Skeletal muscle satellite cell (primary cell): Measurements from ENCODE around the gene UBE2F.
A peak's percentile ranks its signal among the peaks of the same experiment; 100 is the strongest.
"Not testable (repeated sequence)": the region's sequence is repeated elsewhere in the genome, so short reads cannot be mapped to it uniquely, and the experiment has no call there.

Source experiments
- H3K27me3 ChIP-seq: 2 replicates; pipeline ENCODE4 v1.7.0; 2013; ENCODE audit warnings: low read length; ENCODE audit not compliant: control insufficient read depth, insufficient read depth
- H3K36me3 ChIP-seq: 2 replicates; pipeline ENCODE4 v1.7.0; 2013; ENCODE audit warnings: mild to moderate bottlenecking, control low read depth, low read length; ENCODE audit not compliant: insufficient read depth
- H3K4me1 ChIP-seq: 2 replicates; pipeline ENCODE4 v1.7.0; 2013; ENCODE audit warnings: low read length; ENCODE audit not compliant: control insufficient read depth, insufficient read depth
- H3K4me2 ChIP-seq: 2 replicates; pipeline ENCODE4 v1.7.0; 2013; ENCODE audit warnings: mild to moderate bottlenecking, low read length
- H3K4me3 ChIP-seq: 2 replicates; pipeline ENCODE4 v1.7.0; 2013; ENCODE audit warnings: low read length
- H3K9ac ChIP-seq: 2 replicates; pipeline ENCODE4 v1.7.0; 2013; ENCODE audit warnings: mild to moderate bottlenecking, low read depth, low read length, moderate library complexity
- H3K9me3 ChIP-seq: replicated peaks from 2 replicates; pipeline ENCODE4 v1.7.0; 2013; ENCODE audit warnings: mild to moderate bottlenecking, control low read depth, low read length

UBE2F gene

GRCh38 chr2:238060096-238060541 is 93.3 kb downstream of the UBE2F start:
- Histone ChIP-seq H3K4me3 (peak overlapping the region; percentile 81), H3K4me2 (peak overlapping the region; percentile 91), H3K27me3 (no peaks in the 10 kb centered on the region), H3K9ac (peak overlapping the region; percentile 94), H3K9me3 (no peaks in the 10 kb centered on the region), H3K36me3 (no peaks in the 10 kb centered on the region), H3K4me1 (peaks cover 11% of the 10 kb centered on the region)

- Histone ChIP-seq H3K27me3 (no peaks in the 10 kb centered on the region), H3K4me1 (peaks cover 11% of the 10 kb centered on the region), H3K36me3 (no peaks in the 10 kb centered on the region), H3K9ac (peak within 1 kb of the TSS; percentile 94), H3K4me2 (peak within 1 kb of the TSS; percentile 98), H3K4me3 (peak within 1 kb of the TSS; percentile 81), H3K9me3 (no peaks in the 10 kb centered on the region)
These were observed 93.9 kb downstream of the UBE2F start, which contains the start of gene SCLY for GRCh38 chr2:238060542-238061314. Gene SCLY, plus strand, starts transcription at chr2:238061001. Its CDS starts 54 bp downstream, at chr2:238061055.

- Histone ChIP-seq H3K27me3 (no peaks in the 10 kb centered on the region), H3K4me3 (peak overlapping the region; percentile 81), H3K4me2 (peak overlapping the region; percentile 98), H3K9ac (peak overlapping the region; percentile 92), H3K9me3 (no peaks in the 10 kb centered on the region), H3K36me3 (peaks cover 6% of the 10 kb centered on the region), H3K4me1 (peaks cover 11% of the 10 kb centered on the region)
These were observed 94.7 kb downstream of the UBE2F start for GRCh38 chr2:238061315-238062202.

GRCh38 chr2:238063414-238064189 is 96.8 kb downstream of the UBE2F start:
- Histone ChIP-seq H3K4me3 (no peak overlapping the region), H3K27me3 (no peaks in the 10 kb centered on the region), H3K36me3 (peaks cover 20% of the 10 kb centered on the region), H3K9me3 (no peaks in the 10 kb centered on the region), H3K4me2 (no peak overlapping the region), H3K4me1 (peaks cover 11% of the 10 kb centered on the region), H3K9ac (no peak overlapping the region)

GRCh38 chr2:238064376-238064775 is 97.6 kb downstream of the UBE2F start:
- H3K4me2 ChIP-seq: no peak overlapping the region
- H3K9me3 ChIP-seq: no peaks in the 10 kb centered on the region
- H3K9ac ChIP-seq: no peak overlapping the region
- no peaks in the 10 kb centered on the region for H3K27me3 ChIP-seq
- H3K4me3 ChIP-seq: no peak overlapping the region
- peaks cover 11% of the 10 kb centered on the region for H3K4me1 ChIP-seq
- H3K36me3 ChIP-seq: peaks cover 26% of the 10 kb centered on the region

GRCh38 chr2:238065071-238065846 is 98.4 kb downstream of the UBE2F start:
- Histone ChIP-seq H3K27me3 (no peaks in the 10 kb centered on the region), H3K4me2 (no peak overlapping the region), H3K9me3 (no peaks in the 10 kb centered on the region), H3K4me1 (peaks cover 5% of the 10 kb centered on the region), H3K9ac (no peak overlapping the region), H3K4me3 (no peak overlapping the region), H3K36me3 (peaks cover 33% of the 10 kb centered on the region)

- peaks cover 33% of the 10 kb centered on the region for H3K36me3 ChIP-seq
- H3K9ac ChIP-seq: no peak overlapping the region
- peaks cover 5% of the 10 kb centered on the region for H3K4me1 ChIP-seq
- H3K27me3 ChIP-seq: no peaks in the 10 kb centered on the region
- H3K9me3 ChIP-seq: no peaks in the 10 kb centered on the region
- H3K4me3 ChIP-seq: no peak overlapping the region
- no peak overlapping the region for H3K4me2 ChIP-seq
These were observed 99.4 kb downstream of the UBE2F start for GRCh38 chr2:238066218-238066617.

- H3K4me1 ChIP-seq, H3K27me3 ChIP-seq, H3K4me3 ChIP-seq, H3K9me3 ChIP-seq, H3K4me2 ChIP-seq, H3K9ac ChIP-seq: not testable (repeated sequence)
- peaks cover 36% of the 10 kb centered on the region for H3K36me3 ChIP-seq
These were observed 99.9 kb downstream of the UBE2F start for GRCh38 chr2:238066718-238067117.

- no peak overlapping the region for H3K4me2 ChIP-seq
- H3K9me3 ChIP-seq: peaks cover 5% of the 10 kb centered on the region
- H3K36me3 ChIP-seq: peaks cover 43% of the 10 kb centered on the region
- no peaks in the 10 kb centered on the region for H3K27me3 ChIP-seq
- H3K9ac ChIP-seq: no peak overlapping the region
- no peaks in the 10 kb centered on the region for H3K4me1 ChIP-seq
- no peak overlapping the region for H3K4me3 ChIP-seq
These were observed 101.1 kb downstream of the UBE2F start for GRCh38 chr2:238067939-238068338.

GRCh38 chr2:238069021-238069709 is 102.4 kb downstream of the UBE2F start:
- H3K4me3 ChIP-seq: no peak overlapping the region
- H3K27me3 ChIP-seq: no peaks in the 10 kb centered on the region
- no peaks in the 10 kb centered on the region for H3K4me1 ChIP-seq
- peaks cover 43% of the 10 kb centered on the region for H3K36me3 ChIP-seq
- H3K4me2 ChIP-seq: no peak overlapping the region
- H3K9ac ChIP-seq: no peak overlapping the region
- H3K9me3 ChIP-seq: peaks cover 5% of the 10 kb centered on the region
